Immature natural killer cell (primary cell): ENCODE data around the gene COA8. TPM values are rescaled to one million over a fixed set of nuclear protein-coding genes. Genes with fewer than 3 reads are reported as not detected.

Experiments
- DNase-seq, 3 donors: peaks; one replicate each; pipeline ENCODE4 v3.0.0; 2022; ENCODE audit warnings: mixed read lengths in 1 of 3
- H3K27ac Mint-ChIP-seq, 6 donors: one replicate each; pipeline ENCODE4 v1.8.0; 2020; ENCODE audit warnings: mixed read lengths in 6 of 6, mild to moderate bottlenecking in 5 of 6, inconsistent platforms in 4 of 6, moderate library complexity in 3 of 6
- H3K27me3 Mint-ChIP-seq, 3 donors: one replicate each; pipeline ENCODE4 v1.8.0; 2020 to 2021; ENCODE audit warnings: low read depth in 3 of 3, mild to moderate bottlenecking in 3 of 3, mixed read lengths in 3 of 3, moderate library complexity in 3 of 3, inconsistent platforms in 1 of 3
- H3K36me3 Mint-ChIP-seq, 3 donors: one replicate each; pipeline ENCODE4 v1.8.0; 2020; ENCODE audit warnings: mixed read lengths in 3 of 3, inconsistent platforms in 2 of 3, mild to moderate bottlenecking in 2 of 3
- H3K4me1 Mint-ChIP-seq, 2 donors: one replicate each; pipeline ENCODE4 v1.8.0; 2020; ENCODE audit warnings: inconsistent platforms in 2 of 2, mild to moderate bottlenecking in 2 of 2, mixed read lengths in 2 of 2, moderate library complexity in 1 of 2
- H3K4me3 Mint-ChIP-seq, 5 donors: one replicate each; pipeline ENCODE4 v1.8.0; 2020; ENCODE audit warnings: mild to moderate bottlenecking in 5 of 5, mixed read lengths in 5 of 5, inconsistent platforms in 3 of 5, moderate library complexity in 3 of 5
- H3K9me3 Mint-ChIP-seq, 6 donors: one replicate each; pipeline ENCODE4 v1.8.0; 2020; ENCODE audit warnings: mild to moderate bottlenecking in 6 of 6, mixed read lengths in 6 of 6, inconsistent platforms in 4 of 6, moderate library complexity in 3 of 6
- polyA plus RNA-seq, 3 donors: library from polyadenylated mRNA; unstranded; fragments of 300-500 nt; fragmentation: Illumina TruSeq; gene quantifications; one replicate each; pipeline ENCODE4 v1.2.3, GENCODE V29; 2021

The COA8 gene
- polyA plus RNA-seq, 3 donors from 2014 or later = 60.6 to 87.5 (median 64.5) TPM

DNA sequence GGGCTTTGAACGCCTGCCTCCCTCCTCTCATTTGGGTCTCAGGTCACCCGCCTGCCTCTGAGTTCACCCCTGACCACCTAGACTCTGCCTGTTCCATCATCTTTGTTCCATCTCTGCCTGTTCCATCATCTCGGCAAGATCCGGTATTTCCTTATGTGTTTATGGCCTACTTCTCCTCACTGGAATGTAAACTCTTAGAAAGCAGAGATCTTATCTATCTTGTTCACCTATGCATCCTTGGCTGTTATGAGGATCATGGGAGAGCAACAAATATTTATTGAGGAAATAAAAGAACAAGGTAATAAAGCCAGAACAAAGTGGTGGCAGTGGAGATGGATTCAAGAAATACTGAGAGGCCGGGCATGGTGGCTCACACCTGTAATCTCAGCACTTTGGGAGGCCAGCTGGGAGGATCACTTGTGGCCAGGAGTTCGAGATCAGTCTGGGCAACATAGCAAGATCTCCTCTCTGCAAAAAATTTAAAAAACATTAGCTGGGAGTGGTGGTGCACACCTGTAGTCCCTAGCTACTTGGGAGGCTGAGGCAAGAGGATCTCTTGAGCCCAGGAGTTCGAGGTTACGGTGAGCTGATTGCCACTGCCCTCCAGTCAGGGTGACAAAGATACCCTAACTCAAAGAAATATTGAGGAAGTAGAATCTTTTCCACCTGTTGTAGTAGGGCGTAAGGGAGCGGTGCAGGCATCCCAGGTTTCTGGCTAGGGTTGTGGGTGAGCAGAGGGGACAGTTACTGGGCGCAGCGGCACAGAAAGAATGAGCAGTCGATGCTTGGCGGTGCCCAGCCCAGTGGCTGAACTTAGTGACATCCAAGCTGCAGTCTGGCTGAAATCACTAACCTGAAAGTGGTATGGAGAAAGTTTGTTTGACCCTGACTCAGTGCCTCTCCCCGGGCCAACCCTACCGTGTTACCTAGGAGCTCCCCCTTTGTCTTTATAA is 64.6 kb downstream of the COA8 start:
- no peaks in the 10 kb centered on the region for H3K9me3 Mint-ChIP-seq
- peak overlapping the region; percentile 55 to 90 (median 75) for H3K4me3 Mint-ChIP-seq
- DNase-seq = no peak
- peaks cover 31 to 34% of the 10 kb centered on the region in 2 donors for H3K4me1 Mint-ChIP-seq
- peak overlapping the region; percentile 36 to 87 (median 74) for H3K27ac Mint-ChIP-seq
- H3K36me3 Mint-ChIP-seq = no peaks in the 10 kb centered on the region
- peaks cover 0 to 7% (median 1%) of the 10 kb centered on the region in 3 donors for H3K27me3 Mint-ChIP-seq

DNA sequence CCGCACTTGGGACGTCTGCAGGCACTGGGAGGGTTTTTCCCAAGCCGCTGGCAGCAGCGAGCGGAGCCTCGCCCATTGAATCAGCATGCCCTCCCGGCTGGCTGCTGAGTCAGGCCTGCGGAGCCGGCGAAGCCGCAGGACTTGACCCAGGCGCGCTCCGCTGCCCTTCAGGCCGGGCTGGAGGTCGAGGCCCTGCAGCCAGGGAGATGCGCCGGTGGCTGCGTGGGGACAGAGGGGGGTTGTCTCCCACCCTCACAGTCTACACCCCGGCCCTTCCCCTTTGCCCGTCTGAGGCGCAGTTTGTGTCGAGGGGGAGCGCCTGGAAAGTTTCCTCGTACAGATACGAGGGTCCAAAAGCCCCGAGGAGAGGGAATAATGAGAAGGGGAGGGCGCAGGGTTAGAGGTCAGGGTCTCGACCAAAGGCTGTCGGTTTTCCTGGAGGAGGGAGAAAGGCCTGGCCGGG is 65.5 kb downstream of the COA8 start:
- H3K27me3 Mint-ChIP-seq = peaks cover 0 to 7% (median 1%) of the 10 kb centered on the region in 3 donors
- peaks cover 36 to 43% of the 10 kb centered on the region in 2 donors for H3K4me1 Mint-ChIP-seq
- H3K4me3 Mint-ChIP-seq = peak overlapping the region; percentile 74 to 90 (median 80)
- H3K9me3 Mint-ChIP-seq = no peaks in the 10 kb centered on the region
- H3K36me3 Mint-ChIP-seq = no peaks in the 10 kb centered on the region
- peak in 1 of 3 donors; percentile 10 for DNase-seq
- H3K27ac Mint-ChIP-seq = peak overlapping the region; percentile 62 to 86 (median 84)

DNA sequence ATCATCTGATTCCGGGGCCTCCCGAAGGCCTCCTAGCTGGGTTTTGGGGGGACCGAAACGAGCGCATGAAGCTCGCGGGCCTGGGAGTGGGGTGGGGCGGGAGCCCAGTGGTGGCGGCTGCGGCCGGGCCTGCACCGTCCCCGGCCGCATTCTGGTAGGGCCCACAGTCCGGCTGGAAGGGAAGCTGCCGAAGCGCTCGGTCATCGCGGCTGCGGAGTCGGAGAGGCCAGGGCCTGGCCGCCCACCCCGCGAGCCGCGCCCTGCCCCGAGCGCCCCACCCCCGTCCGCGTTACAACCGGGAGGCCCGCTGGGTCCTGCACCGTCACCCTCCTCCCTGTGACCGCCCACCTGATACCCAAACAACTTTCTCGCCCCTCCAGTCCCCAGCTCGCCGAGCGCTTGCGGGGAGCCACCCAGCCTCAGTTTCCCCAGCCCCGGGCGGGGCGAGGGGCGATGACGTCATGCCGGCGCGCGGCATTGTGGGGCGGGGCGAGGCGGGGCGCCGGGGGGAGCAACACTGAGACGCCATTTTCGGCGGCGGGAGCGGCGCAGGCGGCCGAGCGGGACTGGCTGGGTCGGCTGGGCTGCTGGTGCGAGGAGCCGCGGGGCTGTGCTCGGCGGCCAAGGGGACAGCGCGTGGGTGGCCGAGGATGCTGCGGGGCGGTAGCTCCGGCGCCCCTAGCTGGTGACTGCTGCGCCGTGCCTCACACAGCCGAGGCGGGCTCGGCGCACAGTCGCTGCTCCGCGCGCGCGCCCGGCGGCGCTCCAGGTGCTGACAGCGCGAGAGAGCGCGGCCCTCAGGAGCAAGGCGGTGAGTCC is 66.1 kb downstream of the COA8 start, which contains the start of gene KLC1:
Gene KLC1 (plus strand): TSS at position 528 of the 819 bp plus-strand sequence. CDS start 25,354 bp downstream, outside the sequence.
- DNase-seq = peak; percentile 79 to 82 (median 81)
- Mint-ChIP-seq H3K36me3 (no peaks in the 10 kb centered on the region), H3K27ac (peak within 1 kb of the TSS; percentile 77 to 90 (median 84)), H3K9me3 (no peaks in the 10 kb centered on the region), H3K4me3 (peak within 1 kb of the TSS; percentile 87 to 90 (median 87)), H3K27me3 (peaks cover 0 to 8% (median 3%) of the 10 kb centered on the region in 3 donors), H3K4me1 (peaks cover 40 to 49% of the 10 kb centered on the region in 2 donors)

DNA sequence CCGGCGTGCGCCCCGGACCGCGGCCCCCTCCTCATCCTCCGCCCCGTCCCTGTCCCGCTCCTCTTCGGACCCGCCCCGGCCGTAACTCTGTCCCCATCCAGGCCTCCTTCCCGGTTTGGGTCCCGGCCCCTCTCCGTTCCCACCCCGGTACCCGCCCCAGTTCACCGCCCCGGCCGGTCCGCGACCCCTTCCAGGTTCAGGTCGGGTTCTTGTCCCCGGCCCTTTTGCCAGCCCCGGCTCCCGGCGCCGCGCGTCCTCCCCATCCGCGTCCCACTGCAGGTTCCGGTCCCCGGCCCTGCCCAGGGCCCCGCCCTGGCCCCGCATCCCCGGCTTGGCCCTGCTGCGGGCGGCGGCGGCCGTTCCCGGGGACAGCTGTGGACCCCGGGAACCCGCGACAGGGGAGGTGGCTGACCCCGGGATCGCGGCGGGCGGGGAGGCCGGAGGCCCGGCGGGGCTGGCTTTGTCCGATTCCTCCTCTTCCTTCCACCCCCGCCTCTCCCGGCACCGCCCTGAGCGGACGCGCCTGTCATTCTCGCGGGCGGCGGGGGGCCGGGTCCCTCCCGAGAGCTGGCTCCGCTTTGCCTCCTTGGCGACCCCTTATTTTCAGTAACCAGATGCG is 66.9 kb downstream of the COA8 start:
- peak; percentile 24 to 28 (median 28) for DNase-seq
- Mint-ChIP-seq H3K27ac (peak overlapping the region; percentile 77 to 90 (median 79)), H3K9me3 (no peaks in the 10 kb centered on the region), H3K27me3 (peaks cover 0 to 8% (median 3%) of the 10 kb centered on the region in 3 donors), H3K36me3 (no peaks in the 10 kb centered on the region), H3K4me1 (peaks cover 41 to 56% of the 10 kb centered on the region in 2 donors), H3K4me3 (peak overlapping the region; percentile 87 to 90 (median 87))

DNA sequence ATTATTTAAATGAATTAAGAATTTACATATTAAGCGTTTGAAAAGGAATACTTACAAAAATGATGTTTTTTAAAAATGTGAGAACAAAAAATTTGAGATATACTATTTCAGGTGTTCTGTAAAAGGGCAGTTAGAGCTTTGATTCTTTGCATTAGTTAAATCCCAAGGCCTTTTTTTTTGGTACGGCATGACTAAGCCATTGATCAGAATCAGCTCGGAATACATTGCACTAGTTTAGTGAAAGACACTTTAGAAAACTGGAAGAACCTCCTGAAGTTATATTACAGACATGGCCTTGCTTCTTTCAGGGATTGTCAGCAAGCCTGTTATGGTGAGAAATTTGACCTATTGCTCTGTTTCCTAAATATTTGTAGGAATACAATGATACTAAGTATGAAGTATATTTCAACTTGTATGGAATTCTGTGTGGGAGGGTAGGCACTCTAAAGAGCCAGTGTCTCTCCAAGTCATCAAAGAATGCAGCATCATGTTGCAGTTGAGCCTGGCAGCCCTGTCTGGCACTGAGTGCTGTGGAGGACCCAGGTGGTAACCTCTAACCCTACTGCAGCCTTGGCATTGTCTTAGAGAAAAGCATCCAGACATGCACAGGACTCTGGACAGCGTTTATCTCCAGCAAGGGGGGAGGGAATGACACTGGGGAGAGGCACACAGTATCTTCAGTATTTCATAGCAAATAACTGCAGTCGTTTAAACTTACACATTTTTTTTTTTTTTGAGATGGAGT is 67.8 kb downstream of the COA8 start:
- H3K4me1 Mint-ChIP-seq = peaks cover 41 to 59% of the 10 kb centered on the region in 2 donors

DNA sequence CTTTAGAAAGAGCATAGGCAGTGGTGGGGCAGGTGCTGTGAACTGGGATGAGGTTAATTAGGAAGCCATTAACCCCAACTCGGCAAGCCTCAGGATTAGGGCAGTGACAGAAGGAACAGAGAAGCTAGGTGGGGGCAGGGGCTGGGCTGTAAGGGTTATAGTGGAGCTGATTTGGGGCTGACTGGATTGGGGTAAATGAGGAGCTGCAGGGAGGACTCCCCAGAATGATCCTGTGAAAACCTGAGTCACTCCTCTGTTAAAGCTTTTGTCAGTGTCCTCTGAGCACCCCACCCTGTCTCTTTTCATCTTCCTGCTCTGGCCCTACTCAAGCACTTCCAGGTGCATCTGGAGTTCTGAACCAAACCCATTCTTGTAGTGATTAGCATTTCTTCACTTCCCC is 70.6 kb downstream of the COA8 start:
- H3K9me3 Mint-ChIP-seq = no peaks in the 10 kb centered on the region
- no peak for DNase-seq
- peak overlapping the region in 2 of 6 donors; percentile 39 to 52 for H3K27ac Mint-ChIP-seq
- peaks cover 54 to 77% of the 10 kb centered on the region in 2 donors for H3K4me1 Mint-ChIP-seq
- peak overlapping the region in 1 of 5 donors; percentile 23 for H3K4me3 Mint-ChIP-seq
- H3K27me3 Mint-ChIP-seq = peaks cover 0 to 4% (median 3%) of the 10 kb centered on the region in 3 donors
- peaks cover 0 to 4% (median 0%) of the 10 kb centered on the region in 3 donors for H3K36me3 Mint-ChIP-seq

More for the DNA sequence above, 67.8 kb downstream of the COA8 start:
- Mint-ChIP-seq H3K27ac (peak overlapping the region; percentile 77 to 90 (median 78)), H3K4me3 (peak overlapping the region; percentile 87 to 90 (median 87)), H3K27me3 (peaks cover 0 to 8% (median 3%) of the 10 kb centered on the region in 3 donors), H3K9me3 (no peaks in the 10 kb centered on the region), H3K36me3 (no peaks in the 10 kb centered on the region)
- no peak for DNase-seq

DNA sequence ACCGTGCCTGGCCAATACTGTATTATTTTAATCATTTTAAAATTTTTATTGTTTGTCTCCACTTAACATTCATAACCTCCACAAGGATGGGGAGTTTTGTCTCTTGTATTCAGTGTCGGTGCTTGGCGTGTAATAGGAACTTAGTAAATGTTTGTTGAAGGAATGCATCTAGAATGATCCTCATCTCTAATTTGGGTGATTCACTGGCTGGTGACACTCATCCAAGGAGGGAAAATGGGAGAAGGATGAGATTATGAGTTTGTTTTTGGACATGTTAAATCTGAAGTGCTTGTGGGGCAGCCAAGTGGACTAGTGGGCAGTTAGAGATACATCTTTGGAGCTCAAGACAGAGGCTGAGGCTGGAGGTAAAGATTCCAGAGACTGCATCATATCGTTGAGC is 71.4 kb downstream of the COA8 start:
- no peak for DNase-seq
- Mint-ChIP-seq H3K27ac (peak overlapping the region in 3 of 6 donors; percentile 10 to 49 (median 37)), H3K9me3 (no peaks in the 10 kb centered on the region), H3K36me3 (peaks cover 0 to 4% (median 0%) of the 10 kb centered on the region in 3 donors), H3K4me1 (peaks cover 60 to 84% of the 10 kb centered on the region in 2 donors), H3K4me3 (peak overlapping the region in 2 of 5 donors; percentile 3 to 22), H3K27me3 (peaks cover 0 to 5% (median 2%) of the 10 kb centered on the region in 3 donors)

DNA sequence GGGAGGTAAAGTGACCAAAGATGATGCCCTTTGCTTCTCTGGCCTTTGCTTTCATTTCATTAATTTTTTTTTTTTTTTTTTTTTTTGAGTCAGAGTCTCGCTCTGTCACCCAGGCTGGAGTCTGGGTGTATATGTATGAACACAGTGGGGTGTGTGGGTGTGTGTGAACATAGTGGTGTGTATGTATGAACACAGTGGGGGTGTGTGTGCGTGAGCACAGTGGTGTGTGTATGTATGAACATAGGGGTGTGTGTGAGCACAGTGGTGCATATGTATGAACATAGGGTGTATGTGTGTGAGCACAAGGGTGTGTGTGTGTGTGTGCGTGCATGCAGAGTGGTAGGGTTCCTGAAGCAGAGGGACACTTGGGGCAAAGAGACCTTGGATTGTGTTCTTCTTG is 75.8 kb downstream of the COA8 start:
- DNase-seq = no peak
- Mint-ChIP-seq H3K4me1 (peaks cover 51 to 68% of the 10 kb centered on the region in 2 donors), H3K4me3 (peak overlapping the region in 1 of 5 donors; percentile 12), H3K36me3 (peaks cover 0 to 4% (median 0%) of the 10 kb centered on the region in 3 donors), H3K27ac (no peak overlapping the region), H3K9me3 (no peaks in the 10 kb centered on the region), H3K27me3 (peaks cover 0 to 4% (median 0%) of the 10 kb centered on the region in 3 donors)

Other genes with a start within 250 kb of the COA8 start
- 100 to 1,000 TPM; 348 to 443 (median 414) TPM for gene EIF5, start 228.7 kb upstream of the COA8 start, polyA plus RNA-seq
- gene MARK3, start 177.5 kb upstream of the COA8 start, polyA plus RNA-seq = 10 to 100 TPM; 23.4 to 44.1 (median 25.7) TPM
- 1 to 10 TPM in 2 of 3 donors, under 1 TPM in 1; 0.34 to 1.6 (median 1.1) TPM for gene CKB, start 40.1 kb upstream of the COA8 start, polyA plus RNA-seq
- 1 to 10 TPM; 1.4 to 7.7 (median 5.0) TPM for gene TRMT61A, start 33.8 kb upstream of the COA8 start, polyA plus RNA-seq
- 10 to 100 TPM; 23.5 to 58.7 (median 36.5) TPM for gene BAG5, start 303 bp upstream of the COA8 start, polyA plus RNA-seq
- 10 to 100 TPM; 38.3 to 83.5 (median 48.2) TPM for gene KLC1, start 66.3 kb downstream of the COA8 start, polyA plus RNA-seq
- 1 to 10 TPM; 4.0 to 5.7 (median 5.4) TPM for gene XRCC3, start 152.5 kb downstream of the COA8 start, polyA plus RNA-seq
- gene ZFYVE21, start 152.8 kb downstream of the COA8 start, polyA plus RNA-seq = 10 to 100 TPM; 11.4 to 29.0 (median 13.6) TPM